ENCODE measurements around the gene EIF4G3.
"Not testable (repeated sequence)": the region's sequence is repeated elsewhere in the genome, so short reads cannot be mapped to it uniquely, and the experiment has no call there.

EIF4G3 gene

GRCh38 chr1:20882837-20883236, 293.9 kb downstream of the EIF4G3 start:
- DNase-seq (ENCODE audit: low read depth in 2 of 2): no peak

GRCh38 chr1:20878799-20879198, 297.9 kb downstream of the EIF4G3 start:
- DNase-seq (ENCODE audit: low read depth in 2 of 2): no peak

DNA sequence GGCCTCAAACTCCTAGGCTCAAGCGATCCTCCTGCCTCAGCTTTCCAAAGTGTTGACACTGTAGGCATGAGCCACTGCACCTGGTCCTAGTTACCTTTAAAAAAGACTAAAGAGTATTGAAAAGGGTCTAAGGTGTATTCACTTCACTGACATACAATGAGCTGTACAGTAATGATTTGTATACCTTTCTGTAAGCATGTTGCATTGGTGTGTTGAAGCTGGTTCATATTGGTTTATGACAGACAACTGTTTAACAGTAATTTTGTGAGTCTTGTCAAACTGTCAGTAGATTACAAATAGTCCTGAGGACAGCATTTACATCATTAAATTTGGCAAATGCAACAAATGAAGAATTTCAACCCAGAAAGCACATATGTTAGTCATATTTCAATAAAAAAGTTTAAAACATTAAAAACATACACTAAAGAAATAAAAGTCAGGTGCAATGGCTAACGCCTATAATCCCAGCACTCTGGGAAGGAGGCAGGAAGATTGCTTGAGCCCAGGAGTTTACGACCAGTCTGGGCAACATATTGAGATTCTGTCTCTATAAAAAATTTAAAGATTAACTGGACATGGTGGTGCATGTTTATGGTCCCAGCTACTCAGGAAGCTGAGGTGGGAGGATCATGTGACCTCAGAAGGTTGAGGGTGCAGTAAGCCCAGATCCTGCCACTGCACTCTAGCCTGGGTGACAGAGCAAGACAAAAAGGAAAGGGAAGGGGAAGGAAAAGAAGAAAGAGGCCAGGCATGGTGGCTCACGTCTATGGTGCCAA, 301.3 kb downstream of the EIF4G3 start:
- DNase-seq (ENCODE audit: low read depth in 2 of 2): no peak

GRCh38 chr1:20873311-20873710, 303.4 kb downstream of the EIF4G3 start:
- DNase-seq (ENCODE audit: low read depth in 2 of 2): no peak

GRCh38 chr1:20871419-20871818, 305.3 kb downstream of the EIF4G3 start:
- no peak for DNase-seq (ENCODE audit: low read depth in 2 of 2)

- DNase-seq (ENCODE audit: low read depth in 2 of 2): no peak
These were observed 306.0 kb downstream of the EIF4G3 start for GRCh38 chr1:20870718-20871117.

GRCh38 chr1:20868263-20868662, 308.4 kb downstream of the EIF4G3 start:
- DNase-seq (ENCODE audit: low read depth in 2 of 2): no peak

DNA sequence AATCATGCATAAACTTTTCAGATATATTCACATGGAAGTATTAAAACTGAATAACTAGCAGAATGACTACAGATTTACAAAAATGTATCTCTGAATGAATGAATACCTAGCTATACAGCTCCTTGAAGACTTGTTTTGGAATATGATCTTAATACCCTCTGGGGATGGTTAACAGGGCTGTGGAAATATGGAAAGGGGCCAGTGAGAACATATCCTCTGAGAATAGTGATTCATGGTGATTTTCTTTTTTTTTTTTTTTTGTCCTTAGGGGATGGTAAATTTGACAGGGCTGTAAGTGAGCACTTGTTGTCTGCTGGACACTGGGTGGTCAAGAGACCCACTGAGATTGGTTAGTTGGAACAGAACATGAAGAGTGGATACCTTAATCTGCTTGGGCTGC, 308.9 kb downstream of the EIF4G3 start:
- DNase-seq (ENCODE audit: low read depth in 2 of 2): peak in 1 of 2 experiments; percentile 11

DNA sequence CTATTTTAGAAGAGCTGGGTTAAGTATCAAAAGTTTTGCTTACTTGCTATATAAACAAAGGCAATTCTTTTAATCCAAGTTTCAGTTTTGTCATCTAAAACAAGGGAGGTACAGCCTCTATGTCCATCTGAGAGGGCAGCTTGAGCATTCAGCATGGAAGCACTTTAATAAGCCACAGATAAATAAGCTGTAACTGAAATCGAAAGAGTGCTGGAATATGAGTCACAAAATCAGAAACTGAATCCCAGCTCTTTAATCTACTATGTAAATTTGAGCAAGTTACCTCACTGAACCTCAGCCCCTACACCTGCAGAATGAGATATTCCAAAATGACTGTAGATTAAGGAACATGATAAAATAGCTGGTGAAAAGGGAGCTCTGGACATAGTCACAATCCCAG, 309.6 kb downstream of the EIF4G3 start:
- DNase-seq (ENCODE audit: low read depth in 2 of 2): no peak

- no peak for DNase-seq (ENCODE audit: low read depth in 2 of 2)
These were observed 311.7 kb downstream of the EIF4G3 start for GRCh38 chr1:20865001-20865400.

- DNase-seq (ENCODE audit: low read depth in 2 of 2): no peak
These were observed 322.2 kb downstream of the EIF4G3 start for GRCh38 chr1:20854529-20854928.

DNA sequence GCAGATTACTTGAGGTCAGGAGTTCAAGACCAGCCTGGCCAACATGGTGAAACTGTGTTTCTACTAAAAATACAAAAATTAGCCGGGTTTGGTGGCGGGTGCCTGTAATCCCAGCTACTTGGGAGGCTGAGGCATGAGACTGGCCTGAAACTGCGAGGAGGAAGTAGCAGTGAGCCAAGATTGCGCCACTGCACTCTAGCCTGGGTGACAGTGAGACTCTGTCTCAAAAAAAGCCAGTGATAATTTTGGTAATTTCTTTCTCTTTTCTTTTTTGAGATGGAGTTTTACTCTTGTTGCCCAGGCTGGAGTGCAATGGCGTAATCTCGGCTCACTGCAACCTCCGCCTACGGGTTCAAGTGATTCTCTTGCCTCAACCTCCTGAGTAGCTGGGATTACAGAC, 324.9 kb downstream of the EIF4G3 start:
- DNase-seq (ENCODE audit: low read depth in 2 of 2): not testable (repeated sequence)

DNA sequence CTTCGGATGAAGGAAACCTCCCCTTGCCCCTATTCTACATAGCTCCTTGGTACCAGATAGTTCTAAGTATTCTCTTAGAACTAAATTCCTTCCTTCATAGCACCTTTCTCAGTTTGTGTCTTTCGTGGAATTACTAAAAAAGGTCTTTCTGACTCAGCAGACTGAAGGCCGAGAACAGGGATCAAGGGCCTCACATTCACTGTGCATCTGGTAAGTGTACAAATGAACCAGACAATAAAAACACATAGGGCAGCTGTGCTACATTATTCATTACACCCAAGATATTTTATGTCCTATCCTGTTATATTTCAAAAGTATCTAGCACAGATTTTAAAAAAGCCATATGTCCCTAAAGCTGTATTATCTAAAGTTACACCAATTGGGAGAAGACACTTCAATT, 326.7 kb downstream of the EIF4G3 start:
- DNase-seq (ENCODE audit: low read depth in 2 of 2): no peak

- DNase-seq (ENCODE audit: low read depth in 2 of 2): no peak
These were observed 327.6 kb downstream of the EIF4G3 start for GRCh38 chr1:20849100-20849499.

- no peak for DNase-seq (ENCODE audit: low read depth in 2 of 2)
These were observed 328.5 kb downstream of the EIF4G3 start for GRCh38 chr1:20848162-20848561.

DNA sequence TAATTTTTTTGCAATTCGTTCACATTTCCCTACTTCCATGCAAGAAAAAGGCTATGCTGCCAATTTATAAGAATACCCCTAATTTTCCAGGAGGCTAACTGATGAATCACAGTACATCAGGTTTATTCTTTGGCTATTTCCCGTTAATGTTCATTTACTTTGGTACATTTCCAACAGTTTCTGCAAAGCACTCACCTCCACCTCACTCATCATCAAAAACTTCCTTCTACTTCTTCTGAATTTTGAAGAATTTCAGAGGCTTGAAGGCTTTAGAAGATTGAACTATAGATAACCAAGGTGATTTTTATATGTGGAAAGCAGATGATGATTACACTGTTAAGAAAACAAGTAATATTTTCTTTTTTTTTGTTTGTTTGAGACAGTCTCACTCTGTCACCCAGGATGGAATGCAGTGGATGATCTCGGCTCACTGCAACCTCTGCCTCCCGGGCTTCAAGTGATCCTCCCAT, 329.1 kb downstream of the EIF4G3 start:
- DNase-seq (ENCODE audit: low read depth in 2 of 2): peak in 1 of 2 experiments; percentile 12

GRCh38 chr1:20846461-20847374, 330.0 kb downstream of the EIF4G3 start:
- DNase-seq (ENCODE audit: low read depth in 2 of 2): no peak

- no peak for DNase-seq (ENCODE audit: low read depth in 2 of 2)
These were observed 336.0 kb downstream of the EIF4G3 start for GRCh38 chr1:20840731-20841130.

- no peak for DNase-seq (ENCODE audit: low read depth in 2 of 2)
These were observed 339.0 kb downstream of the EIF4G3 start for GRCh38 chr1:20837554-20838192.

DNA sequence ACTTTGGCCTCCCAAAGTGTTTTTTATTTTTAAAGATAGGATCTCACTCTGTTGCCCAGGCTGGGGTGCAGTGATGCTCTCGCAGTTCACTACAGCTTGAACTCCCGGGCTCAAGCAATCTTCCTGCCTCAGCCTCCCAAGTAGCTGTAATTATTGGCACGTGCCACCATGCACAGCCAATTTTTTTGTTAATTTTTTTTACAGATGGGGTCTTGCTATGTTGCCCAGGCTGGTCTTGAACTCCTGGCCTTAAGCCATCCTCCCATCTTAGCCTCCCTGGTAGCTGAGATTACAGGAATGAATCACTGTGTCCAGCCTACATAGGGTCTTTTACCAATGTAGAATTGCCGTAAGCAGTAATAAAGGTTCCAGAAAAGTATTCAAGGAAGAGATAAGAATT, 340.5 kb downstream of the EIF4G3 start:
- no peak for DNase-seq (ENCODE audit: low read depth in 2 of 2)

GRCh38 chr1:20834780-20835179, 341.9 kb downstream of the EIF4G3 start:
- DNase-seq (ENCODE audit: low read depth in 2 of 2): no peak

DNA sequence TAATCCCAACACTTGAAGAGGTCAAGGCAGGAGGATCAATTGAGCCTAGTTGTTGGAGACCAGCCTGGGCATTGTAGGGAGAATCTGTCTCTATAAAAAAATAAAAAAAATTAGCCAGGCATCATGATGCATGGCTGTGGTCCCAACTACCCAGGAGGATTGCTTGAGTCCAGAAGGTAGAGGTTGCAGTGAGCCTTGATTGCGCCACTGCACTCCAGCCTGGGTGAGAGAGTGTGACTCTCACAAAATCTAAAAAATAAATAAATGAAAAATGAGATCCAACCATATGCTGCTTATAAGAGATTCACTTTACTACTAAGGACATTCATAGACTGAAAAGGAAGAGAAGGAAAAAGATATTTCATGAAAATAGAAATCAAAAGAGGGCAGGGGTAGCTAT, 342.5 kb downstream of the EIF4G3 start:
- no peak for DNase-seq (ENCODE audit: low read depth in 2 of 2)

Data from fibroblast of skin of left quadriceps (primary cell).